ENCODE results near the gene TCF20. TPM values are rescaled to one million over a fixed set of nuclear protein-coding genes. Genes with fewer than 3 reads are reported as not detected.

The TCF20 gene
- total and polyA plus RNA-seq, 4 donors, result 1.0 to 15.8 (median 9.4) TPM

DNA sequence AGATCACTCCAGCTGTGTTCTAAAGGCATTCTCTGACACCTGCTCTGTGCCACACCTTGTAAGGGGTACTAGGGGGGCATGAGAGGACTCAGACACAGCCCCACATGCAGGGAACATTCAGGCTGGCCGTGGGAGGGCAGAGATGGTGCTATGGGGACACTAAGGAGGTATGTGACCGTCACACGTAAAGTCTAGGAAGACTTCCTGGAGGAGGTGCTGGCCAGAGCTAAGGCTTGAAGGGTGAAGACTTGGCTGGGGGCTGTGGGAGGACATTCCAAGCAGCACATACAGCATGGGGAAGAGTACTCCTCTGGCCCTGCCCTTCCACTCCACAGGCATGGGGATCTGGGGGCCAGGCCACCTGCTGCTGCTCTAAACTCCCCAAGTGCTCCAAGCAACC is 48.5 kb upstream of the TCF20 start:
- no peak overlapping the region for H3K9ac ChIP-seq (ENCODE audit: low read depth in 1 of 2, low read length in 2 of 2)
- DNase-seq (ENCODE audit: low spot score), result no peak
- 87% methylated on average over 3 of the region's 3 CpGs for WGBS
- TF ChIP-seq, protein P1, sequence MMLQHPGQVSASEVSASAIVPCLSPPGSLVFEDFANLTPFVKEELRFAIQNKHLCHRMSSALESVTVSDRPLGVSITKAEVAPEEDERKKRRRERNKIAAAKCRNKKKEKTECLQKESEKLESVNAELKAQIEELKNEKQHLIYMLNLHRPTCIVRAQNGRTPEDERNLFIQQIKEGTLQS (IDR thresholded peaks at IDR 0.05), result no peak
- TF ChIP-seq HNF4A (conservative IDR thresholded peaks at IDR 0.05), result no peak
- TF ChIP-seq HNF4G (IDR thresholded peaks at IDR 0.05), result no peak
- TF ChIP-seq, protein P2, sequence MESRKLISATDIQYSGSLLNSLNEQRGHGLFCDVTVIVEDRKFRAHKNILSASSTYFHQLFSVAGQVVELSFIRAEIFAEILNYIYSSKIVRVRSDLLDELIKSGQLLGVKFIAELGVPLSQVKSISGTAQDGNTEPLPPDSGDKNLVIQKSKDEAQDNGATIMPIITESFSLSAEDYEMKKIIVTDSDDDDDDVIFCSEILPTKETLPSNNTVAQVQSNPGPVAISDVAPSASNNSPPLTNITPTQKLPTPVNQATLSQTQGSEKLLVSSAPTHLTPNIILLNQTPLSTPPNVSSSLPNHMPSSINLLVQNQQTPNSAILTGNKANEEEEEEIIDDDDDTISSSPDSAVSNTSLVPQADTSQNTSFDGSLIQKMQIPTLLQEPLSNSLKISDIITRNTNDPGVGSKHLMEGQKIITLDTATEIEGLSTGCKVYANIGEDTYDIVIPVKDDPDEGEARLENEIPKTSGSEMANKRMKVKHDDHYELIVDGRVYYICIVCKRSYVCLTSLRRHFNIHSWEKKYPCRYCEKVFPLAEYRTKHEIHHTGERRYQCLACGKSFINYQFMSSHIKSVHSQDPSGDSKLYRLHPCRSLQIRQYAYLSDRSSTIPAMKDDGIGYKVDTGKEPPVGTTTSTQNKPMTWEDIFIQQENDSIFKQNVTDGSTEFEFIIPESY (IDR thresholded peaks at IDR 0.05), result no peak
- TF ChIP-seq EGR1 (IDR thresholded peaks at IDR 0.05; ENCODE audit: low read depth in 2 of 2), result no peak
- TF ChIP-seq, protein P3, sequence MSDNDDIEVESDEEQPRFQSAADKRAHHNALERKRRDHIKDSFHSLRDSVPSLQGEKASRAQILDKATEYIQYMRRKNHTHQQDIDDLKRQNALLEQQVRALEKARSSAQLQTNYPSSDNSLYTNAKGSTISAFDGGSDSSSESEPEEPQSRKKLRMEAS (IDR thresholded peaks at IDR 0.05), result no peak
- TF ChIP-seq, protein P4, sequence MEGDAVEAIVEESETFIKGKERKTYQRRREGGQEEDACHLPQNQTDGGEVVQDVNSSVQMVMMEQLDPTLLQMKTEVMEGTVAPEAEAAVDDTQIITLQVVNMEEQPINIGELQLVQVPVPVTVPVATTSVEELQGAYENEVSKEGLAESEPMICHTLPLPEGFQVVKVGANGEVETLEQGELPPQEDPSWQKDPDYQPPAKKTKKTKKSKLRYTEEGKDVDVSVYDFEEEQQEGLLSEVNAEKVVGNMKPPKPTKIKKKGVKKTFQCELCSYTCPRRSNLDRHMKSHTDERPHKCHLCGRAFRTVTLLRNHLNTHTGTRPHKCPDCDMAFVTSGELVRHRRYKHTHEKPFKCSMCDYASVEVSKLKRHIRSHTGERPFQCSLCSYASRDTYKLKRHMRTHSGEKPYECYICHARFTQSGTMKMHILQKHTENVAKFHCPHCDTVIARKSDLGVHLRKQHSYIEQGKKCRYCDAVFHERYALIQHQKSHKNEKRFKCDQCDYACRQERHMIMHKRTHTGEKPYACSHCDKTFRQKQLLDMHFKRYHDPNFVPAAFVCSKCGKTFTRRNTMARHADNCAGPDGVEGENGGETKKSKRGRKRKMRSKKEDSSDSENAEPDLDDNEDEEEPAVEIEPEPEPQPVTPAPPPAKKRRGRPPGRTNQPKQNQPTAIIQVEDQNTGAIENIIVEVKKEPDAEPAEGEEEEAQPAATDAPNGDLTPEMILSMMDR (IDR thresholded peaks at IDR 0.05; ENCODE audit: low read depth, low read length, missing input control), result no peak
- no peak for TF ChIP-seq FOXA2 (IDR thresholded peaks at IDR 0.05)
- TF ChIP-seq RXRA (IDR thresholded peaks at IDR 0.05), result no peak
- TF ChIP-seq, protein P5, sequence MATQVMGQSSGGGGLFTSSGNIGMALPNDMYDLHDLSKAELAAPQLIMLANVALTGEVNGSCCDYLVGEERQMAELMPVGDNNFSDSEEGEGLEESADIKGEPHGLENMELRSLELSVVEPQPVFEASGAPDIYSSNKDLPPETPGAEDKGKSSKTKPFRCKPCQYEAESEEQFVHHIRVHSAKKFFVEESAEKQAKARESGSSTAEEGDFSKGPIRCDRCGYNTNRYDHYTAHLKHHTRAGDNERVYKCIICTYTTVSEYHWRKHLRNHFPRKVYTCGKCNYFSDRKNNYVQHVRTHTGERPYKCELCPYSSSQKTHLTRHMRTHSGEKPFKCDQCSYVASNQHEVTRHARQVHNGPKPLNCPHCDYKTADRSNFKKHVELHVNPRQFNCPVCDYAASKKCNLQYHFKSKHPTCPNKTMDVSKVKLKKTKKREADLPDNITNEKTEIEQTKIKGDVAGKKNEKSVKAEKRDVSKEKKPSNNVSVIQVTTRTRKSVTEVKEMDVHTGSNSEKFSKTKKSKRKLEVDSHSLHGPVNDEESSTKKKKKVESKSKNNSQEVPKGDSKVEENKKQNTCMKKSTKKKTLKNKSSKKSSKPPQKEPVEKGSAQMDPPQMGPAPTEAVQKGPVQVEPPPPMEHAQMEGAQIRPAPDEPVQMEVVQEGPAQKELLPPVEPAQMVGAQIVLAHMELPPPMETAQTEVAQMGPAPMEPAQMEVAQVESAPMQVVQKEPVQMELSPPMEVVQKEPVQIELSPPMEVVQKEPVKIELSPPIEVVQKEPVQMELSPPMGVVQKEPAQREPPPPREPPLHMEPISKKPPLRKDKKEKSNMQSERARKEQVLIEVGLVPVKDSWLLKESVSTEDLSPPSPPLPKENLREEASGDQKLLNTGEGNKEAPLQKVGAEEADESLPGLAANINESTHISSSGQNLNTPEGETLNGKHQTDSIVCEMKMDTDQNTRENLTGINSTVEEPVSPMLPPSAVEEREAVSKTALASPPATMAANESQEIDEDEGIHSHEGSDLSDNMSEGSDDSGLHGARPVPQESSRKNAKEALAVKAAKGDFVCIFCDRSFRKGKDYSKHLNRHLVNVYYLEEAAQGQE (IDR thresholded peaks at IDR 0.05), result no peak
- TF ChIP-seq TAF1 (conservative IDR thresholded peaks at IDR 0.05), result no peak
- no peak for TF ChIP-seq JUND (IDR thresholded peaks at IDR 0.05)
- no peak for TF ChIP-seq NR2F2 (IDR thresholded peaks at IDR 0.05)
- no peak overlapping the region for H3K27ac ChIP-seq (ENCODE audit: low read depth in 1 of 2, low read length in 2 of 2)
- H3K4me1 ChIP-seq (ENCODE audit: control insufficient read depth in 4 of 4, insufficient read depth in 4 of 4, low read length in 3 of 4), result peaks cover 0 to 5% (median 3%) of the 10 kb centered on the region in 4 donors
- H3K9me3 ChIP-seq (ENCODE audit: control insufficient read depth in 4 of 4, low read length in 3 of 4), result no peaks in the 10 kb centered on the region
- H3K4me3 ChIP-seq (ENCODE audit: low read depth in 1 of 3, low read length in 3 of 3), result no peak overlapping the region
- H3K36me3 ChIP-seq (ENCODE audit: control insufficient read depth in 4 of 4, insufficient read depth in 3 of 4, low read depth in 1 of 4, low read length in 3 of 4), result no peaks in the 10 kb centered on the region
- no peaks in the 10 kb centered on the region for H3K27me3 ChIP-seq (ENCODE audit: control insufficient read depth in 4 of 4, insufficient read depth in 4 of 4, low read length in 3 of 4)

DNA sequence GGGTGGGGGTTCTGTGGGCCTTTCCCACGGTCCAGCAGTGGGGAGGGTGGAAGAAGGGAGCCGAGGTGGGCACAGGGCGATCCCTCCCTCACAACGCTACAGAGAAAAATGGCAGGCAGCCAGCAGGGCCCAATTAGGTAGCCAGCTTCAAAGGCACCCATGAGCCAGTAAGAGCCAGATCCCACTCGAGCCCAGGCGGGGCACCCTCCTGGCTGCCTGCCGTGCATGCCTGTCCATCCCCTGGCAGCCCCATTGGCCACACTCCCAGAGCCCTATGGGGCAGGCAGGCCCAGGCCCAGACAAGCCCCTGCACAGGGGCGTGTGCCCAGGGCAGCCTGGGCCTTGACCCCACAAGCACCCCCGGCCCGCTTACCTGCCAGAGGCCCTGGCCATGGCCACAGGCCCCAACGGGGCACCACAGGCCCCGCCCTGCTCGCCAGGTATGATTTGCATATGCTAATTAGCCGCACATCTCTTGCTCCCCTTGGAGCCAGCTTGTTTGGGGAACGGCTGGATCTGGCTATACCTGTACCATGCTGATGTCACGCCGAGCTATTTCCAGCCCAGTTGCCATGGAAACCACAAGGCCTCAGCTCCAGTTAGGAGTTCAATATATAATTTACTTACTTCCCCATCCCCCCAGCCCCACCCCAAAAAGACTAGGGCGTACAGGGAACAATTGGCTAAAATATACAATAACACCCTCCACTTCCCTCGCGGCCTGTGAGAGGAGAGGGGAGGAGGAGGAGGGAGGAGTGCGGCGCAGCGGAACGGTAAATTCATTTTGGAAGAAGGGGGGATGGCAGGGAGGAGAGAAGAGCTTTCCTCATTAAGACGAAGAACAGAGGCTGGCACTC is 47.5 kb upstream of the TCF20 start:
- no peaks in the 10 kb centered on the region for H3K36me3 ChIP-seq (ENCODE audit: control insufficient read depth in 4 of 4, insufficient read depth in 3 of 4, low read depth in 1 of 4, low read length in 3 of 4)
- H3K27ac ChIP-seq (ENCODE audit: low read depth in 1 of 2, low read length in 2 of 2), result no peak overlapping the region
- H3K27me3 ChIP-seq (ENCODE audit: control insufficient read depth in 4 of 4, insufficient read depth in 4 of 4, low read length in 3 of 4), result no peaks in the 10 kb centered on the region
- no peaks in the 10 kb centered on the region for H3K9me3 ChIP-seq (ENCODE audit: control insufficient read depth in 4 of 4, low read length in 3 of 4)
- H3K4me1 ChIP-seq (ENCODE audit: control insufficient read depth in 4 of 4, insufficient read depth in 4 of 4, low read length in 3 of 4), result peaks cover 0 to 13% (median 8%) of the 10 kb centered on the region in 4 donors
- no peak overlapping the region for H3K4me3 ChIP-seq (ENCODE audit: low read depth in 1 of 3, low read length in 3 of 3)
- no peak overlapping the region for H3K9ac ChIP-seq (ENCODE audit: low read depth in 1 of 2, low read length in 2 of 2)
- WGBS, result 83% methylated on average over 25 of the region's 25 CpGs
- no peak for DNase-seq (ENCODE audit: low spot score)
- TF ChIP-seq FOXA1 (IDR thresholded peaks at IDR 0.05), result no peak
- no peak for TF ChIP-seq EGR1 (IDR thresholded peaks at IDR 0.05; ENCODE audit: low read depth in 2 of 2)
- no peak for TF ChIP-seq RAD21 (IDR thresholded peaks at IDR 0.05)
- no peak for TF ChIP-seq TAF1 (conservative IDR thresholded peaks at IDR 0.05)
- no peak for TF ChIP-seq HNF4A (conservative IDR thresholded peaks at IDR 0.05)
- TF ChIP-seq, protein P2 (IDR thresholded peaks at IDR 0.05), result no peak
- TF ChIP-seq JUND (IDR thresholded peaks at IDR 0.05), result no peak
- no peak for TF ChIP-seq RXRA (IDR thresholded peaks at IDR 0.05)
- TF ChIP-seq, protein P3 (IDR thresholded peaks at IDR 0.05), result no peak
- TF ChIP-seq SP1 (IDR thresholded peaks at IDR 0.05), result no peak
- TF ChIP-seq FOXA2 (IDR thresholded peaks at IDR 0.05), result no peak
- TF ChIP-seq, protein P4 (IDR thresholded peaks at IDR 0.05; ENCODE audit: low read depth, low read length, missing input control), result no peak

All from liver (tissue), 9 donors.